HEK293T (cell line): ENCODE results near the gene KASH5.

Experiments
- CTCF ChIA-PET: fragments of 350-600 bp; formaldehyde crosslinking; extraction: SDS; loops from one replicate; lab custom pipeline; 2021; ENCODE audit warnings: antibody characterized with exemption, inconsistent platforms; lab: Yijun Ruan, JAX
- POLR2A ChIA-PET: fragments of 350-600 bp; formaldehyde crosslinking; extraction: SDS; loops from one replicate; lab custom pipeline; 2020; ENCODE audit warnings: antibody characterized with exemption, inconsistent platforms; lab: Yijun Ruan, JAX
- DNase-seq: peaks from one replicate; pipeline ENCODE4 v3.0.0; 2012; ENCODE audit warnings: mixed read lengths; ENCODE audit errors: extremely low spot score
- ARNT ChIP-seq: fragments of 450-650 bp; IDR thresholded peaks from 2 replicates; pipeline ENCODE4 v1.6.1; 2017; ENCODE audit warnings: mild to moderate bottlenecking
- BHLHE40 ChIP-seq: fragments of 450-650 bp; IDR thresholded peaks from 2 replicates; pipeline ENCODE4 v1.6.1; 2016; ENCODE audit warnings: mild to moderate bottlenecking, moderate library complexity, borderline replicate concordance
- CTBP1 ChIP-seq: fragments of 450-650 bp; IDR thresholded peaks from 2 replicates; pipeline ENCODE4 v1.6.1; 2016; ENCODE audit warnings: borderline replicate concordance
- ELF4 ChIP-seq: fragments of 450-650 bp; IDR thresholded peaks from 2 replicates; pipeline ENCODE4 v1.6.1; 2017; ENCODE audit warnings: antibody characterized with exemption
- FOXA1 ChIP-seq: fragments of 450-650 bp; IDR thresholded peaks from 2 replicates; pipeline ENCODE4 v1.6.1; 2016; ENCODE audit warnings: mild to moderate bottlenecking
- FOXK2 ChIP-seq: fragments of 450-650 bp; IDR thresholded peaks from 2 replicates; pipeline ENCODE4 v1.6.1; 2016; ENCODE audit warnings: mild to moderate bottlenecking
- FOXM1 ChIP-seq: fragments of 450-650 bp; IDR thresholded peaks from 2 replicates; pipeline ENCODE4 v1.6.1; 2017; ENCODE audit warnings: mild to moderate bottlenecking, borderline replicate concordance
- HDGF ChIP-seq: fragments of 450-650 bp; IDR thresholded peaks from 2 replicates; pipeline ENCODE4 v1.6.1; 2017; ENCODE audit warnings: antibody characterized with exemption, borderline replicate concordance
- L3MBTL2 ChIP-seq: fragments of 450-650 bp; conservative IDR thresholded peaks from 2 replicates; pipeline ENCODE4 v1.6.1; 2016; ENCODE audit warnings: mild to moderate bottlenecking
- LEF1 ChIP-seq: fragments of 450-650 bp; IDR thresholded peaks from 2 replicates; pipeline ENCODE4 v1.6.1; 2017; ENCODE audit warnings: mild to moderate bottlenecking, borderline replicate concordance
- NFRKB ChIP-seq: fragments of 450-650 bp; IDR thresholded peaks from 2 replicates; pipeline ENCODE4 v1.6.1; 2016; ENCODE audit warnings: mild to moderate bottlenecking, moderate library complexity
- PKNOX1 ChIP-seq: fragments of 450-650 bp; IDR thresholded peaks from 2 replicates; pipeline ENCODE4 v1.6.1; 2016
- SP1 ChIP-seq: fragments of 450-650 bp; IDR thresholded peaks from 2 replicates; pipeline ENCODE4 v1.6.1; 2017
- SUZ12 ChIP-seq: fragments of 450-650 bp; IDR thresholded peaks from 2 replicates; pipeline ENCODE4 v1.6.1; 2016; ENCODE audit warnings: mild to moderate bottlenecking
- TARDBP ChIP-seq: fragments of 450-650 bp; IDR thresholded peaks from 2 replicates; pipeline ENCODE4 v1.6.1; 2016
- ZNF384 ChIP-seq: fragments of 450-650 bp; IDR thresholded peaks from 2 replicates; pipeline ENCODE4 v1.6.1; 2016

KASH5 gene

DNA sequence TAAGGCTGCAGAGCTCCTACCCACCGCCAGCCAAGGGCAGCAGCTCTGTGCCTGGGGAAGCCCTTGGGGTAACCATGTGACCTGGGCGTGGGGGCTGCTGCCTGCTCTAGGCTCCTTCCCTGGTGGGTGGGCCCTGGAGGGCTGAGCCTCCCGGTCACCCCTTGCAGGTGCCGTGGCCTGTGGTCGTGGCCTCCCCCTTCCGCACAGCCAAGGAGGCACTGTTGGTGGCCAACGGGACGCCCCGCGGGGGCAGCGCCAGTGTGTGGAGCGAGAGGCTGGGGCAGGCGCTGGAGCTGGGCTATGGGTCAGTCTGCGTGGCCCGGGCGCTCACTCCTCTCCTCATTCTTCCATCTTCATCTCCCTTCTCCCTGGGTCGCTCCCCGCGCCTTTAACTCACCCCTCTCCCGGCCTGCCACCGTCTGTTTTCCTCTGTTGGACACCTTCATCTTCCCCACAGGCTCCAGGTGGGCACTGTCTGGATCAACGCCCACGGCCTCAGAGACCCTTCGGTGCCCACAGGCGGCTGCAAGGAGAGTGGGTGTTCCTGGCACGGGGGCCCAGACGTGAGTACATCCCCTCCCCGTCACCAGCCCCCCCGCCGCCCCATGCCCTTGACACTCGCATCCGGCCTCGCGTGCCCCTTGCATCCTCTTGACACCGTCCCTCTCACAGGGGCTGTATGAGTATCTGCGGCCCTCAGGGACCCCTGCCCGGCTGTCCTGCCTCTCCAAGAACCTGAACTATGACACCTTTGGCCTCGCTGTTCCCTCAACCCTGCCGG is 76.1 kb downstream of the KASH5 start:
- CTCF ChIA-PET = interaction anchor here (0.6 kb wide), 1 partner anchor 30 kb away, joined by 7 read pairs; no protein-coding TSS in a partner anchor
- DNase-seq = no peak
- POLR2A ChIA-PET = interaction anchor here (2.5 kb wide), 1 partner anchor 11 kb away, joined by 9 read pairs; the partner anchor contains the start of gene ALDH16A1
- TF ChIP-seq HDGF (no peak), FOXK2 (no peak), SP1 (no peak), PKNOX1 (no peak), ARNT (no peak), L3MBTL2 (no peak), LEF1 (no peak), ELF4 (no peak), CTBP1 (no peak), FOXA1 (no peak), FOXM1 (no peak), NFRKB (no peak), TARDBP (no peak), SUZ12 (no peak)

- DNase-seq = no peak
- TF ChIP-seq NFRKB = no peak
- no peak for TF ChIP-seq BHLHE40
- TF ChIP-seq L3MBTL2 = no peak
- TF ChIP-seq HDGF = no peak
- no peak for TF ChIP-seq SUZ12
- TF ChIP-seq ZNF384 = no peak
- no peak for TF ChIP-seq ELF4
- no peak for TF ChIP-seq LEF1
- no peak for TF ChIP-seq SP1
- no peak for TF ChIP-seq CTBP1
- TF ChIP-seq ARNT = no peak
- TF ChIP-seq PKNOX1 = no peak
- no peak for TF ChIP-seq FOXM1
- POLR2A ChIA-PET = interaction anchor here (2.5 kb wide), 1 partner anchor 12 kb away, joined by 9 read pairs; the partner anchor contains the start of gene ALDH16A1
- CTCF ChIA-PET = no interaction called here
Observed at GRCh38 chr19:49465371-49465770, 77.3 kb downstream of the KASH5 start.
